ENCODE measurements around the gene RNF182.

DNA sequence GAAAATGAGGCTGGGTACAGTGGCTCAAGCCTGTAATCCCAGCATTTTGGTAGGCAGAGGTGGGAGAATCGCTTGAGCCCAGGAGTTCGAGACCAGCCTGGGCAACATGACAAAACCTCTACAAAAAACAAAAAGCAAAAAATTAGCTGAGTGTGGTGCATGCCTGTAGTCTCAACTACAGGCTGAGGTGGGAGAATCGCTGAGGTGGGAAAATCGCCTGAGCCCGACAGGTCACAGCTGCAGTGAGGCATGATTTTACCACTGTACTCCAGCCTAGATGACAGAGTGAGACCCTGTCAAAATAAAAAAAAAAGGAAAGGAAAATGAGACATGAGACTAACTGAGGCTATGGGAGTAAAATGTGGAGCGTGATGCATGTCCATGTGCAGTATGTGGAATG, 104.9 kb downstream of the RNF182 start:
- TF ChIP-seq POLR2A (IDR thresholded peaks at IDR 0.05) = no peak
- TF ChIP-seq, protein P1, sequence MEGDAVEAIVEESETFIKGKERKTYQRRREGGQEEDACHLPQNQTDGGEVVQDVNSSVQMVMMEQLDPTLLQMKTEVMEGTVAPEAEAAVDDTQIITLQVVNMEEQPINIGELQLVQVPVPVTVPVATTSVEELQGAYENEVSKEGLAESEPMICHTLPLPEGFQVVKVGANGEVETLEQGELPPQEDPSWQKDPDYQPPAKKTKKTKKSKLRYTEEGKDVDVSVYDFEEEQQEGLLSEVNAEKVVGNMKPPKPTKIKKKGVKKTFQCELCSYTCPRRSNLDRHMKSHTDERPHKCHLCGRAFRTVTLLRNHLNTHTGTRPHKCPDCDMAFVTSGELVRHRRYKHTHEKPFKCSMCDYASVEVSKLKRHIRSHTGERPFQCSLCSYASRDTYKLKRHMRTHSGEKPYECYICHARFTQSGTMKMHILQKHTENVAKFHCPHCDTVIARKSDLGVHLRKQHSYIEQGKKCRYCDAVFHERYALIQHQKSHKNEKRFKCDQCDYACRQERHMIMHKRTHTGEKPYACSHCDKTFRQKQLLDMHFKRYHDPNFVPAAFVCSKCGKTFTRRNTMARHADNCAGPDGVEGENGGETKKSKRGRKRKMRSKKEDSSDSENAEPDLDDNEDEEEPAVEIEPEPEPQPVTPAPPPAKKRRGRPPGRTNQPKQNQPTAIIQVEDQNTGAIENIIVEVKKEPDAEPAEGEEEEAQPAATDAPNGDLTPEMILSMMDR (IDR thresholded peaks at IDR 0.05) = no peak

All from body of pancreas (tissue), 4 donors.